Activated T-helper 9 cell treated with anti-CD3 and anti-CD28 coated beads, Interleukin-2, amount 50 U/mL, for 16 hours (primary cell): ENCODE measurements around the gene CCDC91.

ENCODE experiments used
- DNase-seq: peaks from one replicate; pipeline ENCODE4 v3.0.0-alpha.2; 2020; ENCODE audit warnings: low read depth

CCDC91 gene

DNA sequence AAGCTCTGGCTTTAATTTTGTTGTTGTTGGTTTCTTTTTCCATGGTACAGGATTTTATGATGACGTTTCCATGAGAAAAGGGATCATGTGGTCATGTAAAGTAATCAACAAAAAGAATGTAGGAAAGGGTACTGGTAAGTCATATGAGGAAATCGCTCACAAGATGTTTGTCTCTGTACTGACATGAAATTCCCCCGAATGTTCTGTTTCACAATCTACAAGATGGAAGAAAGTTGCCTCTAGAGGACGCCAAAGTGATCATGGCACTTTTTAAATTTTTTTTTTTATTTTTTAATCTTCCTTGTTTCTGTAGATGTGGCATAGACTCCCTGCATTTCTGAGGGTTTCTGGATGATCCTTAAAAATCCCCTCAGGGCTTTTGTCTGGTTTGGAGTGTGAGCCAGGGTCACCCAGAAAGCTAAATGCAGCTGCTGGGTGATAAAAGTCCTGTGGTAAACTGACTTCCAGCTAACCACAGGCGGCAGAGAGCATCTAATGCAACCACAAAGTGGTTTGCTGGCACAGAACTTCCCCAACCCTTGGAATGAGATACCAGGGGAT lies 393.5 kb downstream of the CCDC91 start:
- DNase-seq = no peak

DNA sequence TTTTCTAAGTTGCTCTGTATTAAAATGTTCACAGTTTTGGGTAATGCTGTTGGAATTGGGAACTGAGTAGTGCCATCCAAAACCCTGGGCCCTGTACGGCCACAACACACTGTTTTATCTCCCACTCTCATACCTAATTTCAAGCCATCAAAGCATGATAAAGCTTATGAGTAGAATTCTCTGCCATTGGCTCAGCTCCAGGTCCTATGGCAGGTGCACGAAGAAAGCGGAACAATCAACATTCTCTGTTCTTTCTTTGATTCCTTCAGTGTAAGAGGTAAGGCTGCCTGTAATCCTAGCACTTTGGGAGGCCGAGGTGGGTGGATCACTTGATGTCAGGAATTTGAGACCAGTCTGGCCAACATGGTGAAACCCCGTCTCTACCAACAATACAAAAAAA lies 394.9 kb downstream of the CCDC91 start:
- no peak for DNase-seq

DNA sequence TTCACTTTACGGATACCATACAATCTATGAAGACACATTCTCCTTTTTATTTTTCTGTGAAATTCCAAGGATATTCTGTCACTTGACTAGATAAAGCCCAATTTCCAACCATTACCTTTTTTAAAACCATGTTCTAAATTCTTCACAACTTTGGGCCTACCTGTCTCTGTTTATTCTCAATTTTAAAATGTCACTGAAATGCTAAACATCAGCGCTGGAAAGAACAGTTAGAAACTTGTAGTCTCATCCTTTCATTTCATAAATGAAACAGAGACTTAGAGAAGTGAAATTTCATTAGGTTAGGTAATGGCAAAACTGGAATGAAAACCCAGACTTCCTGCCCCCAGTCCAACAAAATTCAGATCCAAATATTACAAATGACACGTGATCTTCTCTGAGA lies 396.2 kb downstream of the CCDC91 start:
- no peak for DNase-seq

DNA sequence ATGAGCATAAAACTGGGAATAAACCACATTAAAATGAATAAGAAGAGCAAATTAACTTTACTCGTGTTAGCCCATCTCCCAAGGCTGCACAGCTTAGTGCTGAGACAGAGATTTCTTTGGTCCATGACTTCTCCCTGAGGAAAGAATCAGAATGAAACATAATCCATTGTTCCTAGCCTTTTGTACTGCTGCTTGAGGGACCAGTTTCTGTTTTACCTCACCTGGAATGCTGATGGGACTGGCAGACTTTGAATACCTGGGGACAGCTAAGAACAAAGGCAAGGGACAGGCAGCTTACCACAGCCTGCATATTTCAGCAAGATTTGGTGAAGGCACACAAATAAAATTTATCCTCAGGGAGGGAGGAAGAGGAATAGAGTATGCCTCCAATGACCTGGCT lies 401.6 kb downstream of the CCDC91 start:
- no peak for DNase-seq
